Measurements from ENCODE around the gene NAA38.
"Not testable (repeated sequence)": the region's sequence is repeated elsewhere in the genome, so short reads cannot be mapped to it uniquely, and the experiment has no call there.

The NAA38 gene

GRCh38 chr17:7882068-7882467 is 24.7 kb upstream of the NAA38 start:
- H3K27ac ChIP-seq (ENCODE audit: low read depth, low read length), result no peak overlapping the region
- H3K4me3 ChIP-seq (ENCODE audit: low read depth in 1 of 2, low read length in 2 of 2), result no peak overlapping the region
- no peaks in the 10 kb centered on the region for H3K27me3 ChIP-seq (ENCODE audit: control insufficient read depth in 1 of 2, insufficient read depth in 2 of 2, low read length in 2 of 2)
- H3K9ac ChIP-seq (ENCODE audit: low read depth in 1 of 2, low read length in 2 of 2), result no peak overlapping the region
- H3K36me3 ChIP-seq (ENCODE audit: control insufficient read depth in 1 of 2, insufficient read depth in 2 of 2, low read length in 2 of 2), result peaks cover 4 to 9% of the 10 kb centered on the region in 2 donors
- H3K9me3 ChIP-seq (ENCODE audit: control insufficient read depth in 1 of 2, low read length in 2 of 2), result no peaks in the 10 kb centered on the region
- peaks cover 28 to 29% of the 10 kb centered on the region in 2 donors for H3K4me1 ChIP-seq (ENCODE audit: control insufficient read depth in 1 of 2, insufficient read depth in 2 of 2, low read length in 2 of 2)

DNA sequence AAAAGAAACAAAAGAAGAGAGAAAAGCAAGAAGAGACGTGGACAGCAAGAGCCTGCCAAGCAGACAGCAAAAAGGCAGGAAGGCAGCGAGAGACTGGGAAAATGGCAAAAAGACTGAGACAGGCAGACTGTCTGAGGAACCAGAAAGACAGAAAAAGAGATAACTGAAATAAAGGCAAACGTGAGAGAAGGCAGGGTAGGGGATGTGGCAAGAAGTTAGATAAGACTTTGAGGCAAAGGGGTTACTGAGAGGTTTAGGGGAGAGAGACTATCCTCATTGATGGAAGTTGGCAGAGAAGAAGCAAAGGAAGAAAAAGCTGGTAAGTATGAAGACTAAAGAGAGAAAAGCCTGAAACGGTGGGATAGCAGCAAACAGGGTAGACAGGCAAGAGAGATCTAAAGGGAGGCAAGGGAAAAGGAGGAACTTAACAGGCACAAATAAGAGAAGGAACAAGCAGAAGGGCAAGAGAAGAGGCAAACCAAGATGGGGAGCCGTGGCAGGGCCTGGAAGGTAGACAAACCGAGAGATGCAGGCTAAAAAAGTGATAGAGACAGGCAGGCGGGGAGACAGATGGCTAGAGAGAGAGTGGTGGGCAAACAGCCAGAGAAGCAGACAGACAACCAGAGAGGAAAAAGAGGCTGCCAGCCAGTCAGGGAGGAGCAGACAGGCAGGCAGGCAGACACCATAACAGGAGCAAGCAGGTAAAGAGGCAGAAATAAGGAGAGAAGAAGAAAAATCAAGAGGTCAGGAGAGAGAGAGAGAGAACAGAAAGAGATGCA is 24.1 kb upstream of the NAA38 start:
- Histone ChIP-seq H3K27ac (ENCODE audit: low read depth, low read length) (no peak overlapping the region), H3K36me3 (ENCODE audit: control insufficient read depth in 1 of 2, insufficient read depth in 2 of 2, low read length in 2 of 2) (peaks cover 4 to 9% of the 10 kb centered on the region in 2 donors), H3K4me3 (ENCODE audit: low read depth in 1 of 2, low read length in 2 of 2) (no peak overlapping the region), H3K9me3 (ENCODE audit: control insufficient read depth in 1 of 2, low read length in 2 of 2) (no peaks in the 10 kb centered on the region), H3K27me3 (ENCODE audit: control insufficient read depth in 1 of 2, insufficient read depth in 2 of 2, low read length in 2 of 2) (no peaks in the 10 kb centered on the region), H3K4me1 (ENCODE audit: control insufficient read depth in 1 of 2, insufficient read depth in 2 of 2, low read length in 2 of 2) (peaks cover 22 to 23% of the 10 kb centered on the region in 2 donors), H3K9ac (ENCODE audit: low read depth in 1 of 2, low read length in 2 of 2) (no peak overlapping the region)

GRCh38 chr17:7880076-7880868 is 22.9 kb upstream of the NAA38 start:
- H3K36me3 ChIP-seq (ENCODE audit: control insufficient read depth in 1 of 2, insufficient read depth in 2 of 2, low read length in 2 of 2), result peaks cover 4 to 9% of the 10 kb centered on the region in 2 donors

DNA sequence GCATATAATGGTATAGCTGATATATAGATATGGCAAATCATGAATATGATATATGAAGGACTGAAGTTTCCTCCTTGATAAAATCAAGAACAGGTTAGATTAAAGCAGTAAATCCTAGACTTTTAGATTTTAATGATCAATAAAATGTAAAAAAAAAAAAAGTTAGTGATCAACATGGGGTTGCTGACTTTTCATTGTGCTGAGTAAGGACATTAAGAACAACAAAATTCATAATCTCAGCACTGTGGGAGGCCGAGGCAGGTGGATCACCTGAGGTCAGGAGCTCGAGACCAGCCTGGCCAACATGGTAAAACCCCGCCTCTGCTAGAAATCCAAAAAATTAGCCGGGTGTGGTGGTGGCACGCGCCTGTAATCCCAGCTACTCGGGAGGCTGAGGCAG is 20.9 kb upstream of the NAA38 start:
- no peak overlapping the region for H3K27ac ChIP-seq (ENCODE audit: low read depth, low read length)
- no peaks in the 10 kb centered on the region for H3K27me3 ChIP-seq (ENCODE audit: control insufficient read depth in 1 of 2, insufficient read depth in 2 of 2, low read length in 2 of 2)
- H3K4me3 ChIP-seq (ENCODE audit: low read depth in 1 of 2, low read length in 2 of 2), result no peak overlapping the region
- peaks cover 13% of the 10 kb centered on the region in 2 donors for H3K4me1 ChIP-seq (ENCODE audit: control insufficient read depth in 1 of 2, insufficient read depth in 2 of 2, low read length in 2 of 2)
- peaks cover 4 to 9% of the 10 kb centered on the region in 2 donors for H3K36me3 ChIP-seq (ENCODE audit: control insufficient read depth in 1 of 2, insufficient read depth in 2 of 2, low read length in 2 of 2)
- H3K9me3 ChIP-seq (ENCODE audit: control insufficient read depth in 1 of 2, low read length in 2 of 2), result no peaks in the 10 kb centered on the region
- H3K9ac ChIP-seq (ENCODE audit: low read depth in 1 of 2, low read length in 2 of 2), result no peak overlapping the region

More at GRCh38 chr17:7880076-7880868, 22.9 kb upstream of the NAA38 start:
- Histone ChIP-seq H3K27me3 (ENCODE audit: control insufficient read depth in 1 of 2, insufficient read depth in 2 of 2, low read length in 2 of 2) (no peaks in the 10 kb centered on the region), H3K4me3 (ENCODE audit: low read depth in 1 of 2, low read length in 2 of 2) (no peak overlapping the region), H3K9me3 (ENCODE audit: control insufficient read depth in 1 of 2, low read length in 2 of 2) (no peaks in the 10 kb centered on the region), H3K27ac (ENCODE audit: low read depth, low read length) (no peak overlapping the region), H3K9ac (ENCODE audit: low read depth in 1 of 2, low read length in 2 of 2) (no peak overlapping the region), H3K4me1 (ENCODE audit: control insufficient read depth in 1 of 2, insufficient read depth in 2 of 2, low read length in 2 of 2) (peaks cover 13 to 18% of the 10 kb centered on the region in 2 donors)

GRCh38 chr17:7875804-7876370 is 18.5 kb upstream of the NAA38 start:
- Histone ChIP-seq H3K36me3 (ENCODE audit: control insufficient read depth in 1 of 2, insufficient read depth in 2 of 2, low read length in 2 of 2) (peaks cover 4 to 9% of the 10 kb centered on the region in 2 donors), H3K9ac (ENCODE audit: low read depth in 1 of 2, low read length in 2 of 2) (no peak overlapping the region), H3K27me3 (ENCODE audit: control insufficient read depth in 1 of 2, insufficient read depth in 2 of 2, low read length in 2 of 2) (no peaks in the 10 kb centered on the region), H3K27ac (ENCODE audit: low read depth, low read length) (no peak overlapping the region), H3K9me3 (ENCODE audit: control insufficient read depth in 1 of 2, low read length in 2 of 2) (no peaks in the 10 kb centered on the region), H3K4me1 (ENCODE audit: control insufficient read depth in 1 of 2, insufficient read depth in 2 of 2, low read length in 2 of 2) (no peaks in the 10 kb centered on the region), H3K4me3 (ENCODE audit: low read depth in 1 of 2, low read length in 2 of 2) (no peak overlapping the region)

DNA sequence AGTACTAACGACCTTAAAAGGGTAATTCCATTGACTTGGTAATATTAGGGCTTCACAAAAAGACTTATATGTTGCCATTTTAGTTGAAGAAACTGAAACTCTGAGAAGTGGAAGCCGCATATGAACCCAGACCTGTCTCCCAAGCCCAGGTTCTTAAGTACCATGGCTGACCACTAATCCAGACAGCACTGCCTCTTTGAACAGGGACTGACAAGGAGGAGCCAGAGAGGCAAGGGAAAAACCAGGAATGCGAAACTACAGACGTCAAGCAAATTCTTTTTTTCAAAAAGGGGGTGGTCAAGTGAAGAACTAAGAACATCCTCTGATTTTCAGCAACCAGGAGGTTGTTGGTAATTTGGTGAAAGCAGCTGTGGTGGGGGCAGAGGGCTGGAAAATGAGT is 15.7 kb upstream of the NAA38 start:
- H3K4me1 ChIP-seq (ENCODE audit: control insufficient read depth in 1 of 2, insufficient read depth in 2 of 2, low read length in 2 of 2), result peaks cover 0 to 2% of the 10 kb centered on the region in 2 donors
- H3K36me3 ChIP-seq (ENCODE audit: control insufficient read depth in 1 of 2, insufficient read depth in 2 of 2, low read length in 2 of 2), result no peaks in the 10 kb centered on the region
- H3K27me3 ChIP-seq (ENCODE audit: control insufficient read depth in 1 of 2, insufficient read depth in 2 of 2, low read length in 2 of 2), result no peaks in the 10 kb centered on the region
- H3K9ac ChIP-seq (ENCODE audit: low read depth in 1 of 2, low read length in 2 of 2), result no peak overlapping the region
- H3K27ac ChIP-seq (ENCODE audit: low read depth, low read length), result no peak overlapping the region
- no peak overlapping the region for H3K4me3 ChIP-seq (ENCODE audit: low read depth in 1 of 2, low read length in 2 of 2)
- no peaks in the 10 kb centered on the region for H3K9me3 ChIP-seq (ENCODE audit: control insufficient read depth in 1 of 2, low read length in 2 of 2)

GRCh38 chr17:7867881-7868329 is 10.5 kb upstream of the NAA38 start:
- no peak overlapping the region for H3K27ac ChIP-seq (ENCODE audit: low read depth, low read length)
- H3K4me1 ChIP-seq (ENCODE audit: control insufficient read depth in 1 of 2, insufficient read depth in 2 of 2, low read length in 2 of 2), result peaks cover 0 to 9% of the 10 kb centered on the region in 2 donors
- no peaks in the 10 kb centered on the region for H3K36me3 ChIP-seq (ENCODE audit: control insufficient read depth in 1 of 2, insufficient read depth in 2 of 2, low read length in 2 of 2)
- H3K4me3 ChIP-seq (ENCODE audit: low read depth in 1 of 2, low read length in 2 of 2), result peak overlapping the region in 1 of 2 donors; percentile 1
- H3K9ac ChIP-seq (ENCODE audit: low read depth in 1 of 2, low read length in 2 of 2), result no peak overlapping the region
- H3K9me3 ChIP-seq (ENCODE audit: control insufficient read depth in 1 of 2, low read length in 2 of 2), result no peaks in the 10 kb centered on the region
- H3K27me3 ChIP-seq (ENCODE audit: control insufficient read depth in 1 of 2, insufficient read depth in 2 of 2, low read length in 2 of 2), result no peaks in the 10 kb centered on the region

- H3K36me3 ChIP-seq (ENCODE audit: control insufficient read depth in 1 of 2, insufficient read depth in 2 of 2, low read length in 2 of 2), result peaks cover 0 to 3% of the 10 kb centered on the region in 2 donors
- no peak overlapping the region for H3K9ac ChIP-seq (ENCODE audit: low read depth in 1 of 2, low read length in 2 of 2)
Measured at GRCh38 chr17:7864995-7865650, 7.8 kb upstream of the NAA38 start.

GRCh38 chr17:7864384-7864783 is 7.0 kb upstream of the NAA38 start:
- H3K4me3 ChIP-seq (ENCODE audit: low read depth in 1 of 2, low read length in 2 of 2); H3K36me3 ChIP-seq (ENCODE audit: control insufficient read depth in 1 of 2, insufficient read depth in 2 of 2, low read length in 2 of 2); H3K9me3 ChIP-seq (ENCODE audit: control insufficient read depth in 1 of 2, low read length in 2 of 2); H3K9ac ChIP-seq (ENCODE audit: low read depth in 1 of 2, low read length in 2 of 2); H3K4me1 ChIP-seq (ENCODE audit: control insufficient read depth in 1 of 2, insufficient read depth in 2 of 2, low read length in 2 of 2); H3K27ac ChIP-seq (ENCODE audit: low read depth, low read length); H3K27me3 ChIP-seq (ENCODE audit: control insufficient read depth in 1 of 2, insufficient read depth in 2 of 2, low read length in 2 of 2): not testable (repeated sequence)

More at GRCh38 chr17:7864995-7865650, 7.8 kb upstream of the NAA38 start:
- H3K4me3 ChIP-seq (ENCODE audit: low read depth in 1 of 2, low read length in 2 of 2), result no peak overlapping the region
- no peak overlapping the region for H3K27ac ChIP-seq (ENCODE audit: low read depth, low read length)
- H3K4me1 ChIP-seq (ENCODE audit: control insufficient read depth in 1 of 2, insufficient read depth in 2 of 2, low read length in 2 of 2), result peaks cover 3 to 9% of the 10 kb centered on the region in 2 donors
- no peaks in the 10 kb centered on the region for H3K9me3 ChIP-seq (ENCODE audit: control insufficient read depth in 1 of 2, low read length in 2 of 2)
- H3K27me3 ChIP-seq (ENCODE audit: control insufficient read depth in 1 of 2, insufficient read depth in 2 of 2, low read length in 2 of 2), result no peaks in the 10 kb centered on the region
